Spleen (tissue), 11 donors: ENCODE measurements around the gene SH2D3C. TPM values are rescaled to one million over a fixed set of nuclear protein-coding genes. Genes with fewer than 3 reads are reported as not detected.
A peak's percentile ranks its signal among the peaks of the same experiment; 100 is the strongest.
"Not testable (repeated sequence)": the region's sequence is repeated elsewhere in the genome, so short reads cannot be mapped to it uniquely, and the experiment has no call there.

Source experiments
- DNase-seq: peaks from one replicate; pipeline ENCODE4 v3.0.0-alpha.2; 2020
- H3K27ac ChIP-seq, 8 donors: fragments of 200-600 bp; sonication (generic) in 7 of 8; 1 replicate in 4 of 8; 2 replicates in 4 of 8; pipeline versions ENCODE4 v1.5.0 to v1.8.0; 2016 to 2021; ENCODE audit warnings: inconsistent platforms in 4 of 8, mild to moderate bottlenecking in 4 of 8, moderate library complexity in 1 of 8
- H3K27me3 ChIP-seq, 7 donors: fragments of 200-600 bp; sonication (generic) in 6 of 7; replicated peaks in 1 of 7; 1 replicate in 4 of 7; 2 replicates in 3 of 7; pipeline versions ENCODE4 v1.5.0 to v1.8.0; 2016 to 2021; ENCODE audit warnings: inconsistent platforms in 3 of 7, mild to moderate bottlenecking in 1 of 7
- H3K36me3 ChIP-seq, 6 donors: fragments of 200-600 bp; sonication (generic) in 5 of 6; 1 replicate in 4 of 6; 2 replicates in 2 of 6; pipeline versions ENCODE4 v1.5.0 to v1.8.0; 2016 to 2021; ENCODE audit warnings: inconsistent platforms in 2 of 6
- H3K4me1 ChIP-seq, 6 donors: fragments of 200-600 bp; sonication (generic) in 5 of 6; 1 replicate in 3 of 6; 2 replicates in 3 of 6; pipeline versions ENCODE4 v1.5.0 to v1.8.0; 2016 to 2021; ENCODE audit warnings: inconsistent platforms in 3 of 6
- H3K4me3 ChIP-seq, 8 donors: fragments of 200-600 bp; sonication (generic) in 7 of 8; 1 replicate in 4 of 8; 2 replicates in 4 of 8; pipeline versions ENCODE4 v1.5.0 to v1.8.0; 2016 to 2021; ENCODE audit warnings: inconsistent platforms in 4 of 8, mild to moderate bottlenecking in 4 of 8, moderate library complexity in 2 of 8
- H3K9me3 ChIP-seq, 8 donors: fragments of 200-600 bp; sonication (generic) in 7 of 8; 1 replicate in 4 of 8; 2 replicates in 4 of 8; pipeline versions ENCODE4 v1.5.0 to v1.8.0; 2016 to 2021; ENCODE audit warnings: inconsistent platforms in 4 of 8
- POLR2A ChIP-seq, 3 donors: fragments of 450-650 bp; IDR thresholded peaks; one replicate each; pipeline ENCODE4 v1.5.1; 2017; ENCODE audit warnings: antibody characterized with exemption in 3 of 3, mild to moderate bottlenecking in 1 of 3
- POLR2AphosphoS5 ChIP-seq, 3 donors: sonication (generic); formaldehyde crosslinking; IDR thresholded peaks; one replicate each; pipeline ENCODE4 v1.5.1; 2017; ENCODE audit warnings: antibody characterized with exemption in 3 of 3
- WGBS, 5 donors: extraction: QIAGEN DNeasy Blood & Tissue Kit in 3 of 5; methylation state at CpG; one replicate each; pipeline versions ENCODE4 v1.1.5 to v1.1.7; 2013 to 2018; 5-methylcytosine and 5-hydroxymethylcytosine counted together
- intact Hi-C: fragments of 100-400 bp; cut with DNase I; formaldehyde crosslinking; loops from one replicate; pipeline ENCODE4 v1.15.0; 2023; ENCODE audit warnings: low total_unique reads
- polyA plus RNA-seq, 3 donors: library from polyadenylated mRNA; stranded (reverse); fragments of 200-250 nt; gene quantifications; one replicate each; pipeline ENCODE4 v1.2.1, GENCODE V29; 2013
- total RNA-seq, 7 donors: library from RNA; depleted of rRNA in 3 of 7; stranded (reverse); fragments of >200 nt in 3 of 7; fragmentation: NEBNext Ultra II Directional in 4 of 7; extraction: Animal tissue kit (Norgen Biotek cat#: 25700) in 4 of 7; gene quantifications; one replicate each; pipeline versions ENCODE4 v1.1.0 to v1.2.1, GENCODE V29; 2016 to 2021
- TF ChIP-seq, protein P1 (sequence below), 11 experiments: fragments of 200-600 bp in 7 of 11; fragments of 450-650 bp in 4 of 11; sonication (generic) in 4 of 11; IDR thresholded peaks in 8 of 11; conservative IDR thresholded peaks in 3 of 11; 1 replicate in 7 of 11; 2 replicates in 4 of 11; pipeline versions ENCODE4 v1.4.0 to v1.8.0; 2016 to 2021; ENCODE audit warnings: antibody characterized with exemption in 11 of 11, inconsistent platforms in 4 of 11, mild to moderate bottlenecking in 1 of 11
- donor health status: healthy with polysubstance abuse.
- donor health status: DM: no; HTN: no; CAD: no; lungs with moderate emphysema.
- donor health status: DM: no; HTN: no; CAD: no.
- donor health status: Bipolar disorder and iron deficiency.
- donor health status: healthy.
- donor health status: DM: no; HTN: no; CAD: no.
- donor health status: DM: yes; HTN: yes; CAD: no.

Gene SH2D3C
- total and polyA plus RNA-seq, 10 donors: 27.0 to 85.4 (median 50.9) TPM

DNA sequence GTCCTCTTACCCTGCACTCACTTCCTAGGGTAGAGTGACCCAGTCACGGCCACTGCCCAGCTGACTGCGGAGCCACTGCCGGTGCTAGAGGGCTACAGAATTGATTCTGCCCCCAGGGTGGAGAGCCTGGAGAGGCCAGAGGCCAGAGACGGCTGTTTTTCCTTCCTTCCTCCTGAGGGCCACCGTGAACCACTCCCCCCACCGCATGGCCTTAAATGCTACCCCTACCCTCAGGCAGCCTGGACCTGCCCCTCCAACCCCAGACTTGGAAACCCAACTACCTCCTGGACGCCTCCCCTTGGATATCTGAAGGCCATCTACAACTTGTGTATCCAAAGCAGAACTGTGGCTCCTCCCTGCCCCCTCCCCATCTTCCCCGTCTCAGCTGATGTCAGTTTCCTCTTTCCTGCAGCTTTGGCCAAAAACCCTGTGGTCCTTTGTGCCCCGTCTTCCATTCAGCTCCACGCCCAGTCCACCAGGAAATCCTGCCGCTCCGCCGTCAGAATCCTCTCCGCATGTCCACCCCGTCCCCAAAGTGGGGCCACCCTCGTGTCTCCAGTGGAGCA lies 16.3 kb downstream of the SH2D3C start:
- DNase-seq: peak; percentile 89
- Histone ChIP-seq H3K9me3 (no peaks in the 10 kb centered on the region), H3K4me3 (peak overlapping the region in 1 of 8 donors; percentile 48), H3K27me3 (no peaks in the 10 kb centered on the region), H3K27ac (peak overlapping the region in 7 of 8 donors; percentile 44 to 92 (median 89)), H3K4me1 (peaks cover 43 to 100% (median 80%) of the 10 kb centered on the region in 6 donors), H3K36me3 (peaks cover 2 to 98% (median 52%) of the 10 kb centered on the region in 6 donors)
- intact Hi-C loops: no loop called here
- 34 to 58% (median 46%) methylated on average over 15 to 16 of the region's 16 CpGs for WGBS, 5 donors
- TF ChIP-seq POLR2AphosphoS5 (IDR thresholded peaks at IDR 0.05): peak; percentile 63 to 71 (median 67)
- TF ChIP-seq, protein P1, sequence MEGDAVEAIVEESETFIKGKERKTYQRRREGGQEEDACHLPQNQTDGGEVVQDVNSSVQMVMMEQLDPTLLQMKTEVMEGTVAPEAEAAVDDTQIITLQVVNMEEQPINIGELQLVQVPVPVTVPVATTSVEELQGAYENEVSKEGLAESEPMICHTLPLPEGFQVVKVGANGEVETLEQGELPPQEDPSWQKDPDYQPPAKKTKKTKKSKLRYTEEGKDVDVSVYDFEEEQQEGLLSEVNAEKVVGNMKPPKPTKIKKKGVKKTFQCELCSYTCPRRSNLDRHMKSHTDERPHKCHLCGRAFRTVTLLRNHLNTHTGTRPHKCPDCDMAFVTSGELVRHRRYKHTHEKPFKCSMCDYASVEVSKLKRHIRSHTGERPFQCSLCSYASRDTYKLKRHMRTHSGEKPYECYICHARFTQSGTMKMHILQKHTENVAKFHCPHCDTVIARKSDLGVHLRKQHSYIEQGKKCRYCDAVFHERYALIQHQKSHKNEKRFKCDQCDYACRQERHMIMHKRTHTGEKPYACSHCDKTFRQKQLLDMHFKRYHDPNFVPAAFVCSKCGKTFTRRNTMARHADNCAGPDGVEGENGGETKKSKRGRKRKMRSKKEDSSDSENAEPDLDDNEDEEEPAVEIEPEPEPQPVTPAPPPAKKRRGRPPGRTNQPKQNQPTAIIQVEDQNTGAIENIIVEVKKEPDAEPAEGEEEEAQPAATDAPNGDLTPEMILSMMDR (IDR thresholded peaks at IDR 0.05 in 8 of 11, conservative IDR thresholded peaks at IDR 0.05 in 3 of 11): peak in 1 of 11 experiments; percentile 5
- no peak for TF ChIP-seq POLR2A (IDR thresholded peaks at IDR 0.05)

DNA sequence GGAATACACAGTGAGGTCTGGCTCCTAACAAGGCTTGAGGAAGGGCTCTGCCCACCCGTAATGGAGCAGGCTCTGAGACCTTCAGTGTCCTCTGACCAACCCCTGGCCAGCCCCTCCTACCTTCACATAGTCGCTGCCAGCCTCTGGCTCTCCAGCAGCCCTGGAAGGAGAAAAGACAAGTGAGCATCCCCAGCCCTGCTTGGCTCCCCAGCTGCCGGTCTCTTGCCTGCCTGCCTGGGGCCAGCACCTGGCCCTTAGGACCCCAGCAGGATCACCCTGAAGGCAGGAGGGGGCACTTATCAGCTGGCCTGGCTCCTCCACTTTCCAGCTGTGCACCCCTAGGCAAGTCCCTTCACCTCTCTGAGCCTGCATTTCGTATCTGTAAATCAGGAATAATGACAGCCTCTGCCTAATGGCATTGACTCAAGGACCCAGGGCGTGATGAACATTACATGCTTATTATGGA lies 16.9 kb downstream of the SH2D3C start:
- intact Hi-C loops: no loop called here
- Histone ChIP-seq H3K27ac (peak overlapping the region in 6 of 8 donors; percentile 58 to 92 (median 90)), H3K27me3 (no peaks in the 10 kb centered on the region), H3K4me1 (peaks cover 36 to 100% (median 76%) of the 10 kb centered on the region in 6 donors), H3K9me3 (no peaks in the 10 kb centered on the region), H3K36me3 (peaks cover 2 to 98% (median 45%) of the 10 kb centered on the region in 6 donors), H3K4me3 (peak overlapping the region in 2 of 8 donors; percentile 5 to 48)
- 64 to 80% (median 74%) methylated on average over 4 to 5 of the region's 5 CpGs for WGBS, 5 donors
- no peak for TF ChIP-seq POLR2A (IDR thresholded peaks at IDR 0.05)
- TF ChIP-seq POLR2AphosphoS5 (IDR thresholded peaks at IDR 0.05): peak in 1 of 3 donors; percentile 63
- TF ChIP-seq, protein P1 (IDR thresholded peaks at IDR 0.05 in 8 of 11, conservative IDR thresholded peaks at IDR 0.05 in 3 of 11): no peak
- no peak for DNase-seq

DNA sequence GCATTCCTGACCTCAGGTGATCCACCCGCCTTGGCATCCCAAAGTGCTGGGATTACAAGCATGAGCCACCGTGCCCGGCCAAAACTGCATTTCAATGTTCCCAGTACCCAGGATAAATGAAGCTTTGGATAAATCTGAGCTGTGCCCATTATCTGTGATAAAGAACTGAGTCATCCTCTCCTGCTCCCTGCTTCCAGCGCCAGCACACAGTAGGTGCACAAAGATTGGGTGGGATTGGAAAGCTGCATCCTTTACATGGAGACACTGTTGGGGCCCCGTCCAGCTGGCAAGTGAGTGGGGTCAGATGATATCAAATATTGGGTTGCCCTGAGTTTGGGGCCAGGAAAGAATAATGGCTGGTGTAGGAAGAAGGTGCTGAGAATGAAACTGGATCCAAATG lies 17.4 kb downstream of the SH2D3C start:
- no peaks in the 10 kb centered on the region for H3K9me3 ChIP-seq
- H3K27ac ChIP-seq: peak overlapping the region in 6 of 8 donors; percentile 58 to 92 (median 90)
- intact Hi-C loops: no loop called here
- peaks cover 32 to 100% (median 74%) of the 10 kb centered on the region in 6 donors for H3K4me1 ChIP-seq
- H3K36me3 ChIP-seq: peaks cover 2 to 98% (median 41%) of the 10 kb centered on the region in 6 donors
- WGBS, 5 donors: 80 to 89% (median 84%) methylated on average over 5 of the region's 5 CpGs
- H3K4me3 ChIP-seq: peak overlapping the region in 1 of 8 donors; percentile 48
- DNase-seq: no peak
- H3K27me3 ChIP-seq: no peaks in the 10 kb centered on the region
- TF ChIP-seq POLR2A (IDR thresholded peaks at IDR 0.05) (no peak), POLR2AphosphoS5 (IDR thresholded peaks at IDR 0.05) (no peak)
- TF ChIP-seq, protein P1 (IDR thresholded peaks at IDR 0.05 in 8 of 11, conservative IDR thresholded peaks at IDR 0.05 in 3 of 11): no peak

DNA sequence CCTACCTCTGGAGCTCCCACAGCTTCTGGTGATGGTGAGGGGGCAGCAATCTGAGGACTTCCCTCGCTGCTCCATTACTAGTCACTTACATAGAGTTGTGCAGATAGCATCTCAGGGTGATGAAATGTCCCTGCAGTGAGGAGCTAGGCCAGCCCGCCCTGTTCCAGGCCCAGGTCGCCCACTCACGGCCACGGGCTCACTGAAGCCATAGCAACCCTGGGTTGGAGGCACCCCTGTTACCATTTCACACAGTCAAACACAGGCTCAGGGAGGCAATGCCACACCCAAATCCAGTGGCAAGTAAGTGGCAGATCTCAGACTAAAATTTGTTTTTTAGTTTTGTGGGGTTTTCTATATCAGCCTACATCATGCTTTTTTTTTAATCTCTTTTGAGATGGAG lies 19.6 kb downstream of the SH2D3C start:
- Histone ChIP-seq H3K9me3 (no peaks in the 10 kb centered on the region), H3K4me1 (peaks cover 20 to 99% (median 65%) of the 10 kb centered on the region in 6 donors), H3K27me3 (no peaks in the 10 kb centered on the region), H3K4me3 (no peak overlapping the region), H3K27ac (peak overlapping the region in 4 of 8 donors; percentile 19 to 92 (median 36)), H3K36me3 (peaks cover 2 to 98% (median 43%) of the 10 kb centered on the region in 6 donors)
- no peak for DNase-seq
- intact Hi-C loops: no loop called here
- no peak for TF ChIP-seq POLR2A (IDR thresholded peaks at IDR 0.05)
- TF ChIP-seq POLR2AphosphoS5 (IDR thresholded peaks at IDR 0.05): peak in 1 of 3 donors; percentile 39
- 75 to 93% (median 91%) methylated on average over 1 to 5 of the region's 5 CpGs for WGBS, 5 donors

- H3K9me3 ChIP-seq, H3K27me3 ChIP-seq, H3K4me3 ChIP-seq, DNase-seq, intact Hi-C loops: not testable (repeated sequence)
- peak overlapping the region in 2 of 8 donors; percentile 78 to 79 for H3K27ac ChIP-seq
- peaks cover 2 to 100% (median 50%) of the 10 kb centered on the region in 6 donors for H3K36me3 ChIP-seq
- peaks cover 7 to 98% (median 56%) of the 10 kb centered on the region in 6 donors for H3K4me1 ChIP-seq
- 85 to 90% (median 89%) methylated on average over 11 of the region's 11 CpGs for WGBS, 5 donors
Measured at GRCh38 chr9:127756776-127757175, 21.7 kb downstream of the SH2D3C start.
